ENCODE measurements around the gene ZNF385C.
A peak's percentile ranks its signal among the peaks of the same experiment; 100 is the strongest.
"Not testable (repeated sequence)": the region's sequence is repeated elsewhere in the genome, so short reads cannot be mapped to it uniquely, and the experiment has no call there.

ZNF385C gene, protein sequence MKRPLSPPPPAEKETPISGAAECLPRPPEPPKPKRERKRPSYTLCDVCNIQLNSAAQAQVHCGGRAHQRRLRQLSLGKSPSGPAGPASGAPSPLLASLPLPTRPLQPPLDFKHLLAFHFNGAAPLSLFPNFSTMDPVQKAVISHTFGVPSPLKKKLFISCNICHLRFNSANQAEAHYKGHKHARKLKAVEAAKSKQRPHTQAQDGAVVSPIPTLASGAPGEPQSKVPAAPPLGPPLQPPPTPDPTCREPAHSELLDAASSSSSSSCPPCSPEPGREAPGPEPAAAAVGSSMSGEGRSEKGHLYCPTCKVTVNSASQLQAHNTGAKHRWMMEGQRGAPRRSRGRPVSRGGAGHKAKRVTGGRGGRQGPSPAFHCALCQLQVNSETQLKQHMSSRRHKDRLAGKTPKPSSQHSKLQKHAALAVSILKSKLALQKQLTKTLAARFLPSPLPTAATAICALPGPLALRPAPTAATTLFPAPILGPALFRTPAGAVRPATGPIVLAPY

DNA sequence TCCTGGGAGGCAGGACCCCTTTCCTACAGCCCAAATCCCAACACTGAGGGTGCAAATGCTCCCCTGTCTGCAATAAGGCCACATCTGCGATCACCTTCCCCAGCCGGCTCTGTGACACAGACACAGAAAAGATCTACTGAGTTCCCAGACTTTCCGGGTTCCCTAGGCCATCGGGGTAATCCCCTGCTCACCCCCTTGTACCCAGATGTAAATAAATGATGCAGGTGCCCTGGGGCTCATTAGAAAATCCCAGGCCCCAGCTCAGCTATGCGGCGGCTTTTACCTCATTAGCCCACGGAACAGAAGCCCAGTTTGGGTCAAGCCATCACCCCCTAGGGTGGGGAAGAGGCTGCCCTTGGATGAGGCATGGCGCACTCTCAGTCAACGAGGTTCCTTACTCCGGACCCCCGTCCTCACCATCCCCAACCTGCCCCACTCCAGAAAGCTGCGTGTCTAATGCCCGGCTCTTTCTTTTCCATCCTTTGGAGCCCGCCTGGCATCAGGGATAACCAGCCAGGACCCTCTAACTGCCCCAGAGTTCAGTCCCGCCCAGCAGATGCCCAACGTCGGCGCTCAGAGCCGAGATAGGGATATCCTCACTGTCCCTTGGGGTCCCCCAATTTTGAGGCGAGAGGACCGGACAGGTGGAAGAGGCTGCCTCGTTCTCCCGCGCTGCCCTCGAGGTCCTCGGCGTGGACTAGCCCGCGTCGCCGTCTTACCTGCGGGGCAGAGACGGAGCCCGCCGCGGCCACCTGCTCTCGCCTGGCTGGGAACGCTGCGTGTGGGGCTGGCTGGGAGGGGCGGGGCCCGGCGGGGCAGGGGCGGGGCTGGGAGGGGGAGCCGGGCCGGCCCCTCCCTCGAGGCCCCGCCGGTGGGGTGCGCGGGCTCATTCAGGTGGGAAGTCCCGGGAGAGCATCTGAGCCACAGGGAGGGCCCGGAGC lies at the start of gene ZNF385C:
ZNF385C (minus strand) TSS at position 783 of the 941 bp plus-strand sequence. CDS start 35,417 bp downstream, outside the sequence.
- peak; percentile 28 for DNase-seq (ENCODE audit: low read depth)

DNA sequence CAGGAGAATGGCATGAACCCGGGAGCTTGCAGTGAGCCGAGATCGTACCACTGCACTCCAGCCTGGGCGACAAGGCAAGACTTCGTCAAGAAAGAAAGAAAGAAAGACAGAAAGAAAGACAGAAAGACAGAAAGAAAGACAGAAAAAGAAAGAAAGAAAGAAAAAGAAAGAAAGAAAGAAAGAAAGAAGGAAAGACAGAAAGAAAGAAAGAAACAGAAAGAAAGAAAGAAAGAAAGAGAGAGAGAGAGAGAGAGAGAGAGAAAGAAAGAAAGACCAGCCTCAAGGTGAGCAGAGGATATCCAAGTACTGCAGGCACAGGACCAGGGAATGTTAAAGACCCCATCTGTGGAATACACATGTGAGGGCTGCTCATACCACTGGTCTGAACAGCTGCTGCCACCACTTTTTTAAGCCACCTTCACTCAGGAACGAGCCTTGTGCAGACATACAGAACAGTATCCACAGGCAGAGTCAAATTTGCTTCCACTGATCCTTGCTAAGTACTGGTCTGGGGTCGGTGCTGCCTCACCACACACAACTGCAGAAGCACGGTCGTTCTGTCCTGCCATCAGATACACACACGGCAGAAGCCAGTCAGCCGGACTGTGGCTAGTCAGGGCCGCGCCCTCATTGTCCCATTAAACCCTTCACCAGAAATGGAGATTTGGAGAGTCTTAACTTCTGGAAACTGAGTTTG lies 48.8 kb upstream of the ZNF385C start:
- no peak for DNase-seq (ENCODE audit: low read depth)

GRCh38 chr17:42143138-42143537 lies 44.9 kb upstream of the ZNF385C start:
- DNase-seq (ENCODE audit: low read depth) = not testable (repeated sequence)

- no peak for DNase-seq (ENCODE audit: low read depth)
Measured at GRCh38 chr17:42142371-42142896, 44.2 kb upstream of the ZNF385C start.

DNA sequence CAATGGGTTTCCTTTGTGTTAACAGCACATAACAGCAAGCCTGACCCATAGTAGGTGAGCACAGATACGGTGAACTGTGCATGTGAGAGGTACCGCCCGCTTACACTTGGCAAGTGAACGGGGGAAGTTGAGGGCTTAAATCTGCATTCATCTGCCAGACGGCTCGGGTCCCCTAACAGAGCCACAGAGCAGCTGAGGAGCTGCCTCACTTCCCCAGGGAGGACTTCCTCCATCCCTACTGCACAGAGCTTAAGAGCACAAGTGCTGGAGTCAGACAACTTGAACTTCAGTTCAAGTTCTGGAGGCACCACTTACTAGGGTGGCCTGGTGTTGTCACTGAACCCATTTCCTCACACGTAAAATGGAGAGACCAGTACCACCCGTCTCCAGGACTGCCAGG lies 43.1 kb upstream of the ZNF385C start:
- DNase-seq (ENCODE audit: low read depth) = no peak

DNA sequence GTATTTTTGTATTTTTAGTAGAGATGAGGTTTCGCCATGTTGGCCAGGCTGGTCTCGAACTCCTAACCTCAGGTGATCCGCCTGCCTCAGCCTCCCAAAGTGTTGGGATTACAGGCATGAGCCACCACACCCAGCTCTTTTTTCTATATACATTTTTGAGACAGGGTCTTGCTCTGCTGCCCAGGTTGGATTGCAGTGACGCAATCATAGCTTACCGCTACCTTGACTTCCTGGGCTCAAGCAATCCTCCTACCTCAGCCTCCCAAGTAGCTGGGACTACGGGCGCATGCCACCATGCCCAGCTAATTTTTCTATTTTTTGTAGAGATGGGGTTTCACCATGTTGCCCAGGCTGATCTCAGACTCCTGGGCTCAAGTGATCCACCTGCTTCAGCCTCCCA lies 42.4 kb upstream of the ZNF385C start:
- not testable (repeated sequence) for DNase-seq (ENCODE audit: low read depth)

DNA sequence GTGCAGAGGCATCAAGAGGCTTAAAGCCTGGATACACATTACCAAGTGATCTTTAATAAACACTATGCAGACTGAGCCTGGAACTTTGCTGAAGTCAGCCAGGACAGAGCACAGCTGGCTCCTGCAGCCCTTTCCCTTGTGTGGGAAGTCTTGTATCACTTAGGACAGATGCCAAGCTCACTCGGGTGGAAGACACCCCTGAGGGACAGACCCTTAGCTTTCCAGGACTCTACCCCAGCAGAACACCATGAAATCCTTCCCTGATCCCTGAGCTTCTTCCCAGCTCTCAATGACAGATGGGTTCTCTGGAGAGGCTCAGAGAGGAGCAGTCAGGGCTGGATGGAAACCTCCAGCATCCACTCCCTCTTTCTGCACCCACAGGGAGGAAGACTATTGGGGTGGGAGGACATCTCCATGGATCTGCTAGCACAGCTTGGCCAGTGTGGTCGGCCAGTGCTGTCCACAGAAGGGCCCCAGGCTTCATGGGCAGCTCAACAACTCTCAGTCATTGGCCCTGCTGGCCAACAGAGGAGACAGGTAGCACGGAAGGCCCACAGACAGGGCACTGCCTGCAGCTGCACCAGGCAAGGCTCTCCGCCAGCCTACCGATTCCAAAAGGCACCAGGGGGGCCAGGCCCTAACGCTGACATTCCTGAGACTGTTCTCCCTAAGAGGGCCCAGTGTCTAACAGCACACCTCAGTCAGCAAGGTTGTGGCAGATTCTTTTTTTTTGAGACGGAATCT lies 40.6 kb upstream of the ZNF385C start:
- DNase-seq (ENCODE audit: low read depth) = no peak

DNA sequence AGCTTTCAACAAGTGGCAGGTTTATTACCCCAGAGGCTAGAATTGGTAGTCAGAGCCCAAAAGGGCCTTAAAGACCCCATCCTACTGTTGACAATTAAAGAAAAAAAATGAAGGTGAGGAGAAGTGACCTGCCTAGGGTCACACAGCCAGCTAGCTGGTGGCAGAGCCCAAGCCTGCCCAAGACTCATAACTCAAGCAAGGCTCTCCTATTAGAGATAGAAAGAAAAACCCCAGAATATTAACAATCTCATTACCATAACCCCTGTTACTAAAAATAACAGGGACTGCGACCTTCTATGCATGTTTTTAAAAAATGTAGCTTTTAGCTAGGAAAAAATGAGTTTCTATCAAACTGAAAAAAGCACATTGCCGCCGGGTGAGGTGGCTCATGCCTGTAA lies 38.4 kb upstream of the ZNF385C start:
- no peak for DNase-seq (ENCODE audit: low read depth)

DNA sequence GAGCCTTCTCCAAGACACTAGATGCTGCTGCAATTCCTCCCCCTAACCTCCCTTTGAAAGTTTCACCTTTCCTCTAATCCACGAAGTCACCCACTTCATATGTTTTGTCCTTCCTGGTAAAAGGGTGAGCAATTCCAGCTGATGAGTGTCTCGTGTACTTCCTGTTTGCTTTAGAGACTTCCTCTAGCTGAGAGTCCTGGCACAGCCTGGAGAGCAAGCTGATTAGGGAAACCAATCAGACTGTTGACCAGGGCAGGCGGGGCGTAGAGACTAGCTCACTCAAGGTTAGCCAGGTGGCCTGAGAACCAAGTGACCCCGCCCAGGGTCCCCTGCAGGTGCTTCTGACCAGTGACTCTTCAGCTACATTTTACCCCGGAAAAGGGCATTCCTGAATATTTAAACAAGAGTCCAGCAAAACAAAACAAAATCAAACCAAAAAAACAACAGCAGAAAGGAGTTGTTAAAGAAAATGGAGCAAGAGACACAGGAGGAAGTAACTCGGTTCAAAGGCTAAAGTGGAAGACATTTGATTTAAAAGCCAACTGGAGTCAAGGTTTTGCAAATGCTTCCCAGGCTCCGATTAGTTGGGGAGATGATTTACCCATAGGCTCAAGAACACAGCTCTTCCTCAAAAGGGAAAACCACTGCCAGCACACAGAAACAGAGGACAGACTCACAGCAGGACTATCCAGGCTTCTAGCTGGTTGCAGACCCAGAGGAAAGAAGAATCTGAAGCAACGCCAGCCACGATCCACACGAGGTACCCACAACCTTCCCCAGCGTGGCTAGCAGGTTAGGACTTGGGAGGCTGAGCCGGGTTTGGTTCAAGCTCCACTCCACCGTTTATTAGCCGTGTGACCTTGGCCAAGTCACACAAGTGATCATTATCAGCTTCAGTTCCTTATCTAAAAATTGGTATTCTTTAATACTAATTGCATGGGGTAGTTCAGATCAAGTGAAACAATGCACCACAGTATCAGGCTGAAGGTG lies 37.7 kb upstream of the ZNF385C start:
- no peak for DNase-seq (ENCODE audit: low read depth)

DNA sequence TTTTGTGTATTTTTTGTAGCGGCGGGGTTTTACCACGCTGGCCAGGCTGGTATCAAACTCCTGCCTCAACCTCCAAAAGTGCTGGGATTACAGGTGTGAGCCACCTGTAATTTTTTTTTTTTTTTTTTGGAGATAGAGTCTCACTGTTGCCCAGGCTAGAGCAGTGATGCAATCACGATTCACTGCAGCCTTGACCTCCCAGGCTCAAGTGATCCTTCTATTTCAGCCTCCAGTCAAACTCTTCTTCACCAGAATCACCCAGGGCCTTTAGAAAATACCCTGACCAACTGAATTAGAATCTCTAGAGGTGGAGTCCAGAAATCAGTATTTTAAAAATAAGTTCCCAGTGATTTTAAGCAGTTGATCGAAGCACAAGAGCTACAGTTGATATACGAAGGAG lies 36.9 kb upstream of the ZNF385C start:
- no peak for DNase-seq (ENCODE audit: low read depth)

- no peak for DNase-seq (ENCODE audit: low read depth)
Measured at GRCh38 chr17:42133461-42134041, 35.3 kb upstream of the ZNF385C start.

GRCh38 chr17:42132941-42133340 lies 34.7 kb upstream of the ZNF385C start:
- no peak for DNase-seq (ENCODE audit: low read depth)

DNA sequence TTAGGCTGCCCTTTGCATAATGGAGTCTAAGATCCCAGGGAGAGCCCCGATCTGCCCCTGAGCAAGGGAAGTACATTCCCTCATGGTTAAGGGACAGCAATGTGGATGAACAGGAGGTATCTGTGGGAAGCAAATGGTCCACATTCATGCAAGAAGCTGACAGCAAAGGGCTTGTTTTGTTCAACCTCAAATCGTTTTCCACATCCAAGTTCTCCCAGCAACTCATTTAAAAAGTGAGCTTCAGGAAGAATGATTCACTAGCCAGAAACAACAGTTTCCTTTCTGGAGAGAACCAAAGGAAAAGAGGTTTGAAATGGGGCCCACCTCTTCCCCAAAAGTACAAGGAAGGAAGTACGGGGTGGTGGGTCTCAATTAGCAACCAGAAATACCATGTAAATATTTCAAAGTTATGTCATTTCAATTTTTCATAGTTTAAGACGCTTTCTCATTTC lies 33.7 kb upstream of the ZNF385C start:
- DNase-seq (ENCODE audit: low read depth) = no peak

GRCh38 chr17:42131232-42131631 lies 33.0 kb upstream of the ZNF385C start:
- no peak for DNase-seq (ENCODE audit: low read depth)

GRCh38 chr17:42130310-42130936 lies 32.1 kb upstream of the ZNF385C start:
- DNase-seq (ENCODE audit: low read depth) = no peak

DNA sequence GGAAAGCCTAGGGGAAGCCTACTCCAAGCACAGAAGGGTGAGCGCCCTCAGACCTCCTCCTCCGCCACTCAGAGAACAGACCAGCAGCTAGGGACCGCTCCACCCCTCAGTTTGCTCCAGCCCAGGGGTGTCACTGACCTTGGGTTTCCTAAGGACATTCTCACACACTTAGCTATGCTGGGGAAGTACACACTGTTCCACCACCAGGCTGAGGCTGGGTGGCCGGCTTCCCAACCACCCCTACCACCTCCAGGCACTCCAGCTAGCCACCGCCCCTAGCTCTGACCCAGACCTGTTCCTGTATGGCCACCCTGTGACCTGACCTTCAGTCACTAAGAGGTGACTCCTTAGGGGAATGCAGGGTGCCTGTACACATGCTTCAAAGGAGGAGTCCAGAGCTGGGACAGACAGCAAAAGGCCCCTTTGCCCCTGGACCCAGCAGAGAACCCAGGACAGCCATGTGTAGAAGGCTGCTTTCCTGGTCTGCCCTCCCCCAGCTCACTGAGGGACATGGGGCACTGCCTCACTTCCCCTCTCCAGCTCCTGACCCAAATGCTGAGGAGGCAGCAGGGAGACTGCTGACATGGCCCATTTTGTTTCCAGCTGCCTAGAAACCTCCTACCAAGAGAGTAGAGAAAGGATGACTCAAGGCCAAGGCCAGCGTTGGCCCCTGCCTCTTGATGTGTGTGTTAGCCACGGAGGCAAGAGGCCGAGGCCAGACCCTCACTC lies 31.0 kb upstream of the ZNF385C start:
- no peak for DNase-seq (ENCODE audit: low read depth)

DNA sequence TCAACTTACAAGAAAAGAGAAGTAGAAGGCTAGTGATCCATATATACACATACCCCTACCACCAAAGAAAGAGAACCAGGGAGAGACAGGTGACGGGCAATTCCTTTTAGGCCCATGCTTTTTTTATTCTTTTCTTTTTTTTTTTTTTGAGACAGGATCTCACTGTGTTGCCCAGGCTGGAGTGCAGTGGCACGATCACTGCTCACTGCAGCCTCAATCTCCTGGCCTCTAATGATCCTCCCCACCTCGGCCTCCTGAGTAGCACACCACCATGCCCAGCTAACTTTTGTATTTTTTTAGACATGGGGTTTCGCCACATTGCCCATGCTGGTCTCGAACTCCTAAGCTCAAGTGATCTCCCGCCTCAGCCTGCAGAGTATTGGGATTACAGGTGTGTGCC lies 29.1 kb upstream of the ZNF385C start:
- no peak for DNase-seq (ENCODE audit: low read depth)

DNA sequence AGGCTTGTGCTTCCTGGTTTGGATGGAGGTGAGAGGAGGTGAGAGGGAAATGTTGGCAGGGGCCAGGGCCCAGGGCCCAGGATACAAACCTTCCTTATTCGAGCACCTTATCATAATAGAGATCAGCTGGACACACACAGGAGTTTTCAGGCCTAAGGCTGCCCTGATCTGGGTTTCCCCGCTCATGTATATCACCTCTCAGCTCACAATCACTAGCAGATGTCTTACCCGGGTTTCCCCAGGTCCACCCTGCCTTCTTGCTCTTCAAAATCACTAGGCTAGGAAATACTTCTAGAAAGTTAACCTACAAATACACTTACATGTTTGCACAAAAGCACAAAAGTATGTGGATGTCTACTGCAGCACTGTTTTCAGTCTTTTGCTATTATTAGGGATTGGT lies 28.6 kb upstream of the ZNF385C start:
- no peak for DNase-seq (ENCODE audit: low read depth)

Measured in activated T-cell treated with anti-CD3 and anti-CD28 coated beads for 24 hours (primary cell).